ENCODE measurements around the gene SLC16A5.

SLC16A5 gene

GRCh38 chr17:75153780-75154194, 66.0 kb downstream of the SLC16A5 start:
- no peaks in the 10 kb centered on the region for H3K36me3 ChIP-seq (ENCODE audit: control insufficient read depth, insufficient read depth, low read length)
- no peaks in the 10 kb centered on the region for H3K27me3 ChIP-seq (replicated peaks; ENCODE audit: control insufficient read depth, insufficient read depth, low read length)
- peak; percentile 58 for DNase-seq (ENCODE audit: extremely low read depth, insufficient read length)
- TF ChIP-seq CTCF (IDR thresholded peaks at IDR 0.05; ENCODE audit: insufficient read depth, low read length, poor library complexity, severe bottlenecking): no peak
- peak overlapping the region; percentile 93 for H3K4me3 ChIP-seq (replicated peaks; ENCODE audit: low read depth, low read length)

- Histone ChIP-seq H3K4me3 (replicated peaks; ENCODE audit: low read depth, low read length) (peak within 1 kb of the TSS; percentile 93), H3K27me3 (replicated peaks; ENCODE audit: control insufficient read depth, insufficient read depth, low read length) (no peaks in the 10 kb centered on the region), H3K36me3 (ENCODE audit: control insufficient read depth, insufficient read depth, low read length) (no peaks in the 10 kb centered on the region; the same call in 1 of the 2 replicates)
- peak; percentile 96 for DNase-seq (ENCODE audit: extremely low read depth, insufficient read length)
- TF ChIP-seq CTCF (IDR thresholded peaks at IDR 0.05; ENCODE audit: insufficient read depth, low read length, poor library complexity, severe bottlenecking): no peak
Measured at GRCh38 chr17:75154195-75155106, 66.7 kb downstream of the SLC16A5 start, which contains the start of gene JPT1. Gene JPT1, minus strand, starts transcription at chr17:75154512. Its CDS starts 115 bp downstream, at chr17:75154397.

- no peaks in the 10 kb centered on the region; the same call in 1 of the 2 replicates for H3K36me3 ChIP-seq (ENCODE audit: control insufficient read depth, insufficient read depth, low read length)
- no peak for DNase-seq (ENCODE audit: extremely low read depth, insufficient read length)
- TF ChIP-seq CTCF (IDR thresholded peaks at IDR 0.05; ENCODE audit: insufficient read depth, low read length, poor library complexity, severe bottlenecking): no peak
- no peaks in the 10 kb centered on the region for H3K27me3 ChIP-seq (replicated peaks; ENCODE audit: control insufficient read depth, insufficient read depth, low read length)
- H3K4me3 ChIP-seq (replicated peaks; ENCODE audit: low read depth, low read length): no peak overlapping the region
Measured at GRCh38 chr17:75155191-75155601, 67.4 kb downstream of the SLC16A5 start.
